HCT116 (cell line): ENCODE data around the gene UVRAG. TPM values are rescaled to one million over a fixed set of nuclear protein-coding genes. Genes with fewer than 3 reads are reported as not detected.

ENCODE experiments used
- ATAC-seq: fragments of 200-7000 bp; cut with Tn5 transposase; 2 replicates; pipeline ENCODE4 v1.9.1; 2020; ENCODE audit warnings: mild to moderate bottlenecking, moderate library complexity
- BruUV-seq: library from RNA; stranded (reverse); fragments of 400-500 nt; replicated peaks from 2 replicates; lab custom pipeline; 2021; lab: Mats Ljungman, UMichigan
- CTCF ChIA-PET: fragments of 300-600 bp; sonication (Branson Sonifier 250); formaldehyde crosslinking; loops from one replicate; lab custom pipeline; 2021; ENCODE audit warnings: antibody characterized with exemption; lab: Charles Lee
- POLR2A ChIA-PET: fragments of 300-600, 350-600 bp; sonication (Branson Sonifier 250); formaldehyde crosslinking; loops from one replicate; lab custom pipeline; 2021; ENCODE audit warnings: antibody characterized with exemption; lab: Charles Lee
- RAD21 ChIA-PET, 2 experiments: fragments of 300-600 bp; sonication (Branson Sonifier 250); formaldehyde crosslinking; loops; one replicate each; lab custom pipeline; 2023; ENCODE audit warnings: low total read pairs in 2 of 2; ENCODE audit not compliant: uncharacterized antibody in 2 of 2, unreplicated experiment in 2 of 2, low non-redundant PET in 1 of 2; lab: Charles Lee
- DNase-seq: peaks from one replicate; pipeline ENCODE4 v3.0.0-alpha.2; 2010; ENCODE audit warnings: low read depth, low spot score
- H2AFZ ChIP-seq: fragments of 200-600 bp; shearing (Covaris generic), sonication (generic); 2 replicates; pipeline ENCODE4 v1.6.1; 2017; ENCODE audit warnings: low read depth, mixed run types, mixed read lengths, antibody characterized with exemption, low read length; ENCODE audit not compliant: poor library complexity, severe bottlenecking
- H3K27ac ChIP-seq: 2 replicates; pipeline ENCODE4 v1.5.1; 2012; ENCODE audit warnings: low read depth, low read length
- H3K27me3 ChIP-seq: fragments of 200-600 bp; sonication (generic); 2 replicates; pipeline ENCODE4 v1.6.1; 2016; ENCODE audit warnings: mixed run types, low read length, mixed read lengths; ENCODE audit not compliant: insufficient read depth
- H3K36me3 ChIP-seq, 2 experiments: fragments of 200-500 bp in 1 of 2; fragments of 200-600 bp in 1 of 2; sonication (Bioruptor generic) in 1 of 2; sonication (generic) in 1 of 2; 2 replicates each; pipeline versions ENCODE4 v1.5.1 to v1.6.1; 2014 to 2016; ENCODE audit warnings: low read length in 2 of 2, inconsistent platforms in 1 of 2, mixed read lengths in 1 of 2, mixed run types in 1 of 2; ENCODE audit not compliant: insufficient read depth in 2 of 2, control insufficient read depth in 1 of 2
- H3K4me1 ChIP-seq, 2 experiments: fragments of 200-600 bp in 1 of 2; sonication (generic) in 1 of 2; 2 replicates each; pipeline versions ENCODE4 v1.5.1 to v1.6.1; 2012 to 2017; ENCODE audit warnings: low read length in 2 of 2, inconsistent platforms in 1 of 2, mild to moderate bottlenecking in 1 of 2, mixed read lengths in 1 of 2, mixed run types in 1 of 2, moderate library complexity in 1 of 2; ENCODE audit not compliant: insufficient read depth in 2 of 2, control insufficient read depth in 1 of 2
- H3K4me2 ChIP-seq: fragments of 200-600 bp; sonication (generic); 2 replicates; pipeline ENCODE4 v1.6.1; 2017; ENCODE audit warnings: mixed run types, low read length, mixed read lengths
- H3K4me3 ChIP-seq, 2 experiments: fragments of 200-600 bp in 1 of 2; sonication (generic) in 1 of 2; replicated peaks in 1 of 2; 2 replicates each; pipeline ENCODE4 v1.5.1; 2011 to 2016; ENCODE audit warnings: low read length in 2 of 2, control low read depth in 1 of 2, low read depth in 1 of 2, mild to moderate bottlenecking in 1 of 2, mixed read lengths in 1 of 2, mixed run types in 1 of 2
- H3K79me2 ChIP-seq: fragments of 200-600 bp; sonication (generic); 2 replicates; pipeline ENCODE4 v1.6.1; 2017; ENCODE audit warnings: mild to moderate bottlenecking, mixed run types, low read length, moderate library complexity, mixed read lengths; ENCODE audit not compliant: insufficient read depth
- H3K9ac ChIP-seq: fragments of 200-600 bp; sonication (generic); 2 replicates; pipeline ENCODE4 v1.6.1; 2016; ENCODE audit warnings: low read length, mixed read lengths
- H3K9me2 ChIP-seq: fragments of 200-600 bp; sonication (generic), shearing (Covaris generic); 2 replicates; pipeline ENCODE4 v1.6.1; 2017; ENCODE audit warnings: mixed run types, mild to moderate bottlenecking, moderate library complexity; ENCODE audit not compliant: insufficient read depth
- H3K9me3 ChIP-seq, 2 experiments: fragments of 200-500 bp in 1 of 2; fragments of 200-600 bp in 1 of 2; sonication (Bioruptor generic) in 1 of 2; sonication (generic) in 1 of 2; 2 replicates each; pipeline ENCODE4 v1.6.1; 2014 to 2017; ENCODE audit warnings: low read length in 2 of 2, mixed read lengths in 2 of 2, inconsistent platforms in 1 of 2, low read depth in 1 of 2, mild to moderate bottlenecking in 1 of 2, mixed run types in 1 of 2, moderate library complexity in 1 of 2; ENCODE audit not compliant: control insufficient read depth in 1 of 2, insufficient read depth in 1 of 2
- H4K20me1 ChIP-seq: fragments of 200-600 bp; sonication (generic), shearing (Covaris generic); 2 replicates; pipeline ENCODE4 v1.6.1; 2017; ENCODE audit warnings: mixed run types, mild to moderate bottlenecking, moderate library complexity; ENCODE audit not compliant: insufficient read depth
- ATF3 ChIP-seq: IDR thresholded peaks from 2 replicates; pipeline ENCODE4 v1.6.1; 2012
- ELF1 ChIP-seq: IDR thresholded peaks from 2 replicates; pipeline ENCODE4 v1.6.1; 2012; ENCODE audit warnings: low read depth, borderline replicate concordance
- EZH2 ChIP-seq: fragments of 200-600 bp; sonication (generic); IDR thresholded peaks from 2 replicates; pipeline ENCODE4 v1.6.1; 2017; ENCODE audit warnings: antibody characterized with exemption, mixed run types
- EZH2phosphoT487 ChIP-seq: fragments of 200-600 bp; IDR thresholded peaks from 2 replicates; pipeline ENCODE4 v1.6.1; 2018; ENCODE audit warnings: antibody characterized with exemption, borderline replicate concordance
- FOSL1 ChIP-seq: IDR thresholded peaks from 2 replicates; pipeline ENCODE4 v1.6.1; 2012; ENCODE audit warnings: low read depth
- JUND ChIP-seq: IDR thresholded peaks from 2 replicates; pipeline ENCODE4 v1.6.1; 2012
- MAX ChIP-seq: IDR thresholded peaks from 2 replicates; pipeline ENCODE4 v1.6.1; 2012
- POLR2A ChIP-seq: IDR thresholded peaks from 2 replicates; pipeline ENCODE4 v1.7.0; 2011; ENCODE audit warnings: borderline replicate concordance; ENCODE audit not compliant: insufficient read depth, insufficient read length; ENCODE audit errors: extremely low read depth
- TCF7L2 ChIP-seq: IDR thresholded peaks from 2 replicates; pipeline ENCODE4 v1.7.0; 2011; ENCODE audit warnings: borderline replicate concordance, inconsistent platforms; ENCODE audit not compliant: insufficient read depth, insufficient read length; ENCODE audit errors: extremely low read depth
- ZNF274 ChIP-seq: fragments of 200-500 bp; sonication (Bioruptor generic); IDR thresholded peaks from 2 replicates; pipeline ENCODE4 v1.6.1; 2014; ENCODE audit warnings: mild to moderate bottlenecking, low read depth, low read length, inconsistent platforms
- intact Hi-C: fragments of 100-400 bp; cut with micrococcal nuclease; formaldehyde crosslinking; loops from 2 replicates; pipeline ENCODE4 v1.10.0; 2022
- total RNA-seq: library from RNA; stranded (reverse); gene quantifications from one replicate; pipeline ENCODE4 v1.2.1, GENCODE V29; 2021; ENCODE audit not compliant: unreplicated experiment

UVRAG gene
- total RNA-seq, 1 experiment from 2014 or later: 12.3 TPM

GRCh38 chr11:76140912-76141574 lies 326.0 kb downstream of the UVRAG start:
- H3K27me3 ChIP-seq: no peaks in the 10 kb centered on the region
- H3K9me3 ChIP-seq: no peaks in the 10 kb centered on the region
- no peak for TF ChIP-seq FOSL1
- TF ChIP-seq ATF3: no peak
- no peak for TF ChIP-seq TCF7L2
- no peak for TF ChIP-seq MAX
- TF ChIP-seq EZH2phosphoT487: no peak
- no peak for TF ChIP-seq ZNF274
- TF ChIP-seq EZH2: no peak
- TF ChIP-seq POLR2A: no peak
- no peak for TF ChIP-seq ELF1
- no peak for TF ChIP-seq JUND
- no peak overlapping the region for H3K9ac ChIP-seq
- RAD21 ChIA-PET: no interaction called here
- H3K36me3 ChIP-seq: no peaks in the 10 kb centered on the region
- H3K4me2 ChIP-seq: no peak overlapping the region
- no peak overlapping the region for H3K27ac ChIP-seq
- intact Hi-C loops: no loop called here
- CTCF ChIA-PET: interaction anchor here (1.0 kb wide), 1 partner anchor 11 kb away, joined by 4 read pairs; no protein-coding TSS in a partner anchor
- no peak overlapping the region for H3K4me3 ChIP-seq
- no peak for DNase-seq
- ATAC-seq: no peak
- no peak overlapping the region for H2AFZ ChIP-seq
- no peaks in the 10 kb centered on the region for H3K4me1 ChIP-seq
- no peaks in the 10 kb centered on the region for H3K79me2 ChIP-seq
- no TSS peak for BruUV-seq
- POLR2A ChIA-PET: no interaction called here
- no peaks in the 10 kb centered on the region for H3K9me2 ChIP-seq
- H4K20me1 ChIP-seq: no peaks in the 10 kb centered on the region
